HG02798 (cell line): ENCODE measurements around the gene BCAP31.
"Not testable (repeated sequence)": the region's sequence is repeated elsewhere in the genome, so short reads cannot be mapped to it uniquely, and the experiment has no call there.

Source experiments
- ATAC-seq: cut with Tn5 transposase; IDR thresholded peaks from one replicate; pipeline ENCODE4 v1.9.1; 2021; ENCODE audit warnings: mild to moderate bottlenecking; ENCODE audit not compliant: unreplicated experiment, poor library complexity

The BCAP31 gene

GRCh38 chrX:153696986-153697722, 27.0 kb downstream of the BCAP31 start:
- ATAC-seq = not testable (repeated sequence)

GRCh38 chrX:153696538-153696937, 27.6 kb downstream of the BCAP31 start:
- not testable (repeated sequence) for ATAC-seq

- no peak for ATAC-seq
Measured at GRCh38 chrX:153696100-153696499, 28.1 kb downstream of the BCAP31 start.

- ATAC-seq = no peak
Measured at GRCh38 chrX:153694687-153695270, 29.4 kb downstream of the BCAP31 start.

- not testable (repeated sequence) for ATAC-seq
Measured at GRCh38 chrX:153694256-153694655, 29.9 kb downstream of the BCAP31 start.

GRCh38 chrX:153693216-153694086, 30.7 kb downstream of the BCAP31 start:
- no peak for ATAC-seq

- ATAC-seq = no peak
Measured at GRCh38 chrX:153692611-153693156, 31.5 kb downstream of the BCAP31 start.

- no peak for ATAC-seq
Measured at GRCh38 chrX:153692003-153692402, 32.2 kb downstream of the BCAP31 start.

- ATAC-seq = not testable (repeated sequence)
Measured at GRCh38 chrX:153691032-153691827, 33.0 kb downstream of the BCAP31 start.

GRCh38 chrX:153690466-153690865, 33.7 kb downstream of the BCAP31 start:
- no peak for ATAC-seq

- ATAC-seq = no peak
Measured at GRCh38 chrX:153689654-153690465, 34.3 kb downstream of the BCAP31 start.

GRCh38 chrX:153688911-153689590, 35.1 kb downstream of the BCAP31 start:
- ATAC-seq = no peak

- ATAC-seq = no peak
Measured at GRCh38 chrX:153688506-153688905, 35.7 kb downstream of the BCAP31 start.

- ATAC-seq = no peak
Measured at GRCh38 chrX:153688071-153688470, 36.1 kb downstream of the BCAP31 start.

GRCh38 chrX:153687121-153688039, 36.8 kb downstream of the BCAP31 start, which contains the start of gene SLC6A8:
Gene SLC6A8, plus strand, starts transcription at chrX:153687926. Its CDS starts 649 bp downstream, at chrX:153688575.
- ATAC-seq = no peak

GRCh38 chrX:153686711-153687110, 37.5 kb downstream of the BCAP31 start:
- no peak for ATAC-seq
